ENCODE data around the gene LTBP1. TPM values are rescaled to one million over a fixed set of nuclear protein-coding genes. Genes with fewer than 3 reads are reported as not detected.

LTBP1 gene
- total RNA-seq, 1 experiment from 2014 or later = 28.5 TPM

- Histone ChIP-seq H4K20me1 (ENCODE audit: control insufficient read depth, insufficient read depth, insufficient read length) (no peaks in the 10 kb centered on the region), H4K91ac (ENCODE audit: insufficient read length, low read depth, low read length) (no peak overlapping the region), H3K14ac (ENCODE audit: insufficient read depth, low read length) (no peak overlapping the region), H3K18ac (ENCODE audit: insufficient read length, low read depth, low read length) (no peak overlapping the region), H2BK5ac (ENCODE audit: insufficient read length, low read length) (no peak overlapping the region), H4K5ac (ENCODE audit: insufficient read length, low read depth, low read length) (no peak overlapping the region), H3K23me2 (ENCODE audit: insufficient read length, low read depth, low read length, poor library complexity, severe bottlenecking) (no peaks in the 10 kb centered on the region), H2BK20ac (ENCODE audit: low read depth, low read length, poor library complexity, severe bottlenecking) (no peak overlapping the region), H3K23ac (ENCODE audit: insufficient read length, low read depth, low read length) (no peak overlapping the region), H3K9me3 (ENCODE audit: control insufficient read depth, low read depth, low read length) (no peaks in the 10 kb centered on the region), H2BK12ac (ENCODE audit: insufficient read length, low read depth, low read length) (no peak overlapping the region), H2AFZ (ENCODE audit: low read length) (no peak overlapping the region), H2AK5ac (ENCODE audit: insufficient read length, low read length) (no peak overlapping the region), H3K27me3 (ENCODE audit: insufficient read depth, low read length) (no peaks in the 10 kb centered on the region), H3K79me2 (ENCODE audit: insufficient read depth, low read length) (no peaks in the 10 kb centered on the region), H3T11ph (ENCODE audit: low read length) (no peak overlapping the region), H4K8ac (replicated peaks; ENCODE audit: insufficient read length, low read depth, low read length) (no peak overlapping the region), H2BK15ac (ENCODE audit: low read depth, low read length) (no peak overlapping the region), H3K4me2 (ENCODE audit: insufficient read depth, insufficient read length, low read length) (no peak overlapping the region), H3K27ac (ENCODE audit: insufficient read length, low read depth, low read length) (no peak overlapping the region), H3K9ac (ENCODE audit: extremely low read depth, insufficient read length, low read length) (no peak overlapping the region), H2BK120ac (ENCODE audit: low read depth, low read length, poor library complexity, severe bottlenecking) (no peak overlapping the region), H3K4ac (ENCODE audit: low read depth, low read length) (no peak overlapping the region), H3K79me1 (ENCODE audit: insufficient read depth, low read depth, low read length, poor library complexity, severe bottlenecking) (no peaks in the 10 kb centered on the region), H3K56ac (ENCODE audit: insufficient read length, low read depth, low read length) (no peak overlapping the region), H3K4me1 (ENCODE audit: insufficient read depth, low read length) (peaks cover 3% of the 10 kb centered on the region; the same call in 1 of the 2 replicates)
- peaks cover 0 to 3% of the 10 kb centered on the region in 2 experiments; a peak in 2 of 5 replicates for H3K9me3 Mint-ChIP-seq
- no peak overlapping the region; a peak in 1 of 7 replicates for H3K27ac Mint-ChIP-seq
- DNase-seq = no peak
- TF ChIP-seq CTCF (conservative IDR thresholded peaks at IDR 0.05) = no peak
- H3K27me3 Mint-ChIP-seq (ENCODE audit: low read depth) = peaks cover 3% of the 10 kb centered on the region
- no CpG with 5 or more reads among the region's 5 CpGs for WGBS (ENCODE audit: extremely low coverage, insufficient read length, low lambda C conversion rate)
- H3K4me1 Mint-ChIP-seq = peaks cover 12 to 14% of the 10 kb centered on the region in 2 experiments
- H3K36me3 Mint-ChIP-seq (ENCODE audit: insufficient read depth in 1 of 3, low read depth in 3 of 3) = peaks cover 0 to 7% (median 0%) of the 10 kb centered on the region in 3 experiments; a peak in 3 of 7 replicates
- no peak overlapping the region for H3K4me3 Mint-ChIP-seq
Measured at GRCh38 chr2:32925283-32925815, 21.4 kb upstream of the LTBP1 start.
